Measurements from ENCODE around the gene MTO1.

GRCh38 chr6:73497915-73498314, 36.4 kb downstream of the MTO1 start:
- TF ChIP-seq POLR2A (IDR thresholded peaks at IDR 0.05), result no peak
- TF ChIP-seq, protein P1, sequence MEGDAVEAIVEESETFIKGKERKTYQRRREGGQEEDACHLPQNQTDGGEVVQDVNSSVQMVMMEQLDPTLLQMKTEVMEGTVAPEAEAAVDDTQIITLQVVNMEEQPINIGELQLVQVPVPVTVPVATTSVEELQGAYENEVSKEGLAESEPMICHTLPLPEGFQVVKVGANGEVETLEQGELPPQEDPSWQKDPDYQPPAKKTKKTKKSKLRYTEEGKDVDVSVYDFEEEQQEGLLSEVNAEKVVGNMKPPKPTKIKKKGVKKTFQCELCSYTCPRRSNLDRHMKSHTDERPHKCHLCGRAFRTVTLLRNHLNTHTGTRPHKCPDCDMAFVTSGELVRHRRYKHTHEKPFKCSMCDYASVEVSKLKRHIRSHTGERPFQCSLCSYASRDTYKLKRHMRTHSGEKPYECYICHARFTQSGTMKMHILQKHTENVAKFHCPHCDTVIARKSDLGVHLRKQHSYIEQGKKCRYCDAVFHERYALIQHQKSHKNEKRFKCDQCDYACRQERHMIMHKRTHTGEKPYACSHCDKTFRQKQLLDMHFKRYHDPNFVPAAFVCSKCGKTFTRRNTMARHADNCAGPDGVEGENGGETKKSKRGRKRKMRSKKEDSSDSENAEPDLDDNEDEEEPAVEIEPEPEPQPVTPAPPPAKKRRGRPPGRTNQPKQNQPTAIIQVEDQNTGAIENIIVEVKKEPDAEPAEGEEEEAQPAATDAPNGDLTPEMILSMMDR (IDR thresholded peaks at IDR 0.05), result no peak

All from body of pancreas (tissue), 4 donors.